HG03108 (cell line): ENCODE measurements around the gene OR6K6.

Experiments used
- ATAC-seq: cut with Tn5 transposase; IDR thresholded peaks from one replicate; pipeline ENCODE4 v1.9.1; 2021; ENCODE audit warnings: moderate library complexity; ENCODE audit not compliant: unreplicated experiment

OR6K6 gene, protein sequence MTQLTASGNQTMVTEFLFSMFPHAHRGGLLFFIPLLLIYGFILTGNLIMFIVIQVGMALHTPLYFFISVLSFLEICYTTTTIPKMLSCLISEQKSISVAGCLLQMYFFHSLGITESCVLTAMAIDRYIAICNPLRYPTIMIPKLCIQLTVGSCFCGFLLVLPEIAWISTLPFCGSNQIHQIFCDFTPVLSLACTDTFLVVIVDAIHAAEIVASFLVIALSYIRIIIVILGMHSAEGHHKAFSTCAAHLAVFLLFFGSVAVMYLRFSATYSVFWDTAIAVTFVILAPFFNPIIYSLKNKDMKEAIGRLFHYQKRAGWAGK

DNA sequence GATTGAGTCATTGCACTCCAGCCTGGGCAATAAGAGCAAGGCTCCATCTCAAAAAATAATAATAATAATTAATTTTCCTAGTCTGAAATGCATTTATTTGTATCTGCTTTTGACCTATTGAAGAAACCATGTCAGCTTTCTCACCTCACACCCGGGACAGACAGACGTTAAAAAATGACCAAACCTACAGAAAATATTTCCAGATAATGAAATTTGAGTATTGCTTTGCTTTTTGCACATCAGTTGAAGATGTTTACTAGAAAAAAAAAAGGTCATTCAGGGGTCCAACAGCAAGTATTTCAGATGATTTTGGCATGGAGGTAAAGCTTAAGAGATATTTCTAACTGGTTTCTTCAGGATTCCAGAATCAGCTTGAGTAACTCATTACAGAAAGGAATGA lies at the start of gene OR6K6:
Gene OR6K6 (plus strand): TSS at position 301 of the 400 bp plus-strand sequence. CDS start 168 bp downstream, outside the sequence.
- ATAC-seq, result no peak

DNA sequence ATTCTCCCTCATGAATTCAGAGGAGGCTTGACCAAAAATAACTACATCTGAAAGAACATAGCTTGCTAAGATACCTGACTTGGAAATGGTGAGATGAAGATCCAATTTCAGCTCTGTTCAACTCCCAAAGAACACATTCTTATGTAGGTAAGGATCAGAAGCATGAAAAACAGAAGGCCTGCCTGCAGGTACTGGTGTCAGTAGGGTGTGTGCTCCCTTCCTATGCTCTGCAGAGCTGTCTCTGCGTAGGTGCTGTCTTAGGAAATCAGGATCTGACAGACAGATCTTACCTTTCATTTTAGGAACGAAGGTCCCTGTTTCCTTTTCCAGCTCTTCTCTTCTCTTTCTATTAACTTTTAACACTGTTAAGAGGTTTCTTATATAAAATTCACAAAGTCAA lies 48.4 kb upstream of the OR6K6 start:
- no peak for ATAC-seq

DNA sequence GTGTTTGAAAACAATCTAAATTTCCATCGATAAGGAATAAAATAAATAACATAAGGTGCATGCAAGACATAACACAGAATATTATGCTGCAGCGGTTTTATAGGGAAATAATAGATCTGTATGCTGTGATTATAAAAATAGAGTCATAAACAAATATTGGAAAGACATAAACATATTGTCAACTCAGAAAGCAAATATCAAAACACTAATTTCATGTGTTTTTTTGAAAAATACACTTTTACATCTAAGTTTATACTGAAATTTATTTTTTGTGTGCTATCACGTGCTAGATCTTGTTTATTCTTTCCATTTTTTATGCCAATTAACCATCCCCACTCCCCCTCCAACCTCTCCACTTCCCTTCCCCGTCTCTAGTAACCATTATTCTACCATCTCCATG lies 43.4 kb upstream of the OR6K6 start:
- ATAC-seq, result no peak

DNA sequence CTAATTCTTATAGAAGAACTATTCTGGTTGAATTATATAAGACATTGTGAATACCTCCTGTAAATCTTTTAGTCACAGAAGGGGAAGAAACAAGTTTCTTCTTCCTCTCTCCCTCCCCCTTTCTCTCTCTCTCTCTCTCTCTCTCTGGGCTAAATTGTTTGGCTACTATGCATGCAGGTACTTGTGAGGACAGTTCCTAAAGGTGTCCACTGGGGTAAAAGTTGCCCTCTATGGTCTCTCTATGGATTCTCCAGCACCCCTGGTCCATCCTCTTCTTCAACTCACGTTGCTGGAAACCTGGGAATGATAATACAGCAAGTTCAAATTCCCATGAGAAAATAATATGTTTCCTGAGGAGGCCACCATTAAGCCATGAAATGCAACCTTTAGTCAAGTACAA lies 39.8 kb upstream of the OR6K6 start:
- no peak for ATAC-seq

DNA sequence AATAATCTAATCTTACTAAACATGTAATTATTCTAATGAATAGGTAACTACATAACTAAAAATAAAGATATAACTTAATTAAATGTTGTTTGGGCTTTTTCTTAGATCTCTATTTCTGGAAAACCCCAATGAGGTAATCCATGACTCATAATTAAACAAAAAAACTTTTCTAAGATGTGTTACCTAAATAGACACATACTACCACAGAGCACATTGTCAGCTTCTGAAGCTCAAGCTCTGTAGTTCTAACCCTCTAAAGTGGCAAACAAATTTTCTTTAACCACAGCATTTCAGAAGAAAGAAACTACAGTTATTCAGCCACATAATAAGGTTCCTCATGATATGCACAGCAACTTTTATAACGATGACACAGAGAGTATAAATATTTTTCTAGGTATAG lies 38.2 kb upstream of the OR6K6 start:
- no peak for ATAC-seq

DNA sequence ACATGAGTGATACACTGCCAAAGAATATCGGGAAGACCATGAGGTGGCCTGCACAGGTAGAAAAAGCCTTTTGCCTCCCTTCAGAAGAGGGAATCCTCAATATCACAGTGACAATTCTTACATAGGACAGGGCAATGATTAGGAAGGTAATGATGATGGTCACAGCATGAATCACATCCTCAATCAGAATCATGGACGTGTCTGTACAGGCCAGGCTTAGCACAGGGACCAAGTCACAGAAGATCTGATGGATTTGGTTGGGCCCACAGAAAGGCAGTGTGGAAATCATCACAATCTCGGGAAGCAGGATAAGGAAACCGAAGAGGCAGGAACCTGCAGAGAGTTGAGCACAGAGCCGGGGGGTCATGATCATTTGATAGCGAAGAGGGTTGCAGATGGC lies 37.2 kb upstream of the OR6K6 start:
- no peak for ATAC-seq

DNA sequence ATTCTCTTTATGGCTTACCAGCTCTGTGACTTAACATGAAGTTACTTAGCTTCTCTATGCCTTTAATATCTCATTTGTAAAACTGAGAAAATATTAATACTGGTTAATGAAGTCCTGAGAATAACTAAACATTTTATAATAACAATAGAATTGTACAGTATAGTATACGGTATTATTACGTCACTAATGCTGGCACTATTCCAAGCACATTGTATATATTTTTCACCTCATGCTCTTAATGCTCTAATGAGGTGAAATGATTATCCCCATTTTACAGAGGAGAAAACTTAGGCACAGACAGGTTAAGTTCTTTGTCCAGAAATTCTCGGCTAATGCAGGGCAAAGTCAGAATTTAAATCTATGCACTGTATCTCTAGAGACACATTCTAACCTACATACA lies 34.9 kb upstream of the OR6K6 start:
- ATAC-seq, result no peak

DNA sequence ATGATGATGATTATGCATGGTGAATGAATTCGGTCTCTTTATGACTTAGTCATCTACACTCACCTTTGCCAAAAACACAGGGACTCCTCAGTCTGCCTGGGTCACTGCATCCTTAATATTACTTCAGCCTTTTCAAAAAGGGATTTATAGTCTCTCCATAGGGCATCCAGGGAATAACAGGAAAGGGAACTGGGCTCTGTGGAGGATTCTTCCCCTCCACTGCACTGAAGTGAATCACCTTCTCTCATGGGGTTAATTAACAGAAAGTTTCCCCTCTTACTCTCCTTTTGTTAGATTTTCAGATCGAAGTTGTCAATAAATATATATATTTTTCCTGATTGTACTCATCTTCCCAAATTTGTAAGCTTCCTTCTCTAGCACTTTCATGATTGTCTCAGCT lies 33.9 kb upstream of the OR6K6 start, which contains the start of gene OR6K3:
Gene OR6K3 (minus strand): TSS at position 101 of the 400 bp plus-strand sequence. CDS start 2,605 bp downstream, outside the sequence.
- ATAC-seq, result no peak

DNA sequence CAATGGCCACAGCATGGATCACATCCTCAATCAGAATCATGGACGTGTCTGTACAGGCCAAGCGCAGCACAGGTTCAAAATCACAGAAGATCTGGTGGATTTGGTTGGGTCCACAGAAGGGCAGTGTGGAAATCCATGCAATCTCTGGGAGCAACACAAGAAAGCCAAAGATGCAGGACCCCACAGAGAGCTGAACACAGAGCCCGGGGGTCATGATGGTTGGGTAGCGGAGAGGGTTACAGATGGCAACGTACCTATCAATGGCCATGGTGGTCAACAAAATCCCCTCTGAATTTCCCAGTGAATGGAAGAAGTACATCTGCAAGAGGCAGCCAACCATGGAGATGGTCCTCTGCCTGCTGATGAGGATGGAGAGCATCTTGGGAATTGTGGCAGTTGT lies 30.1 kb upstream of the OR6K6 start:
- no peak for ATAC-seq

DNA sequence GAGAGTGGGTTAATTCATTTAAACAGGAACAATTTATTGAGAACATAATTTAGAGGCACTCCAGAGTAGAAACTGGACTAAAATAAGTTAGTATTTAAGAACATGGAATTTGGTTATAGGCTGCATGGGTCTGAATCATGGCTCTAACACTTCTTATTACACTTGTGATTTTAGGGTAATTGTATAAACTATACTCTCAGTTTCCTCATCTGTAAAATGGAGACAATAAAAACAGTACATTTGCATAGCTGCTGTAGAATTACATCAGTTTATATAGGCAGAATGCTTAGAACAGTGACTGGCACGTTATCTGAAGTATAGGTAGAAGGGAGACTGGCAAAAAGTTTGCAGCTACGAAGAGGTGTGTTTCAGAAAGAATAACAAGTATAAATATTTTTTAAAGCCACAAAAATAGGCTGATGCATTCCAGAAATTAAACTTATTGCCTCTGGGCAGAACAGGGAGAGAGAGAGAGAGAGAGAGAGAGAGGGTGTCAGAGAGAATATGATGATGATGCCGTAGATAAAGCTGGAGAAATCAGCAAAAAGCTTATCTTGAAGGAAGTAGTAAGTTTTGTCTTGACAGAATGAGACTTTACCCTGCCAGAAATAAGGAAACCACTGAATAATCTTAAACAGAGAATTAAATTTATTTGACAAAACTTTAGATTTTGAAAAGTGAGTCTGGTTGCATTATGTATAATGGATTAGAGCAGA lies 25.9 kb upstream of the OR6K6 start:
- no peak for ATAC-seq

DNA sequence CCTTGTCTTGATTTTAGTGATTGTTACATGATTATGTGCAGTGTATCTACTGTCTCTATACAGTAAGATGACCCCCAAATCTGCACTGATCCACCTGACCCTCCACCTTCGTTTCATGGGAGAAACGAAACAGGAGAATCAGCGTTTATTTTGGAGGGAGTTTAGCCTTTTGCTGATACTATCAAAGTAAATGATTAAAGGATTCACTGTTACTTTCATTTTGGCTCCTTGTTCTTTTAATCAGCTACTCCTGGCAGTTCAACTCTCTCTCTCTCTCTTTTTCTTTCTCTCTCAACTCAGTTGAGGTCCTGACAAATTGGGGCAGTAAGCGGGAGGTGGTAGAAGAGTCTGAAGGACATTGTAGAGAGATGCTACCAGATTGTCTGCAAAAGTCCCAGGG lies 24.1 kb upstream of the OR6K6 start:
- ATAC-seq, result no peak

DNA sequence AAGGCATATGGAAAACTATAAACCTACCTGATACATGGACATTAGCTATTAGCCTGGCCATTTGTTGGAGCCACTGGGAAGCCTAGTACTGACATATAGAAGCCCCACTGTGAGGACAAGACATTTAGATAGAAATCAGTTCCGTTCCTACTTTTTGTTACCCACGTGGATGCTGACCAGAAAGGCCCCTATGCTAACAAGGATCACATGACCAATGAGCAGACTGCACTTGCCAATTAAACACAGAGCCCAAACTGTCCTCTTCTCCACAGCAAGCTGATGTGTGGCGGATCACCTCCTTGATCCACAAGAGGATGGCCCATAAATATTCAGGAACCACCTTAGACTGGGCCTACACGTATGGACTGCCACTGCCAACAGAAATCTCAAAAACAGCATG lies 22.8 kb upstream of the OR6K6 start:
- ATAC-seq, result no peak

DNA sequence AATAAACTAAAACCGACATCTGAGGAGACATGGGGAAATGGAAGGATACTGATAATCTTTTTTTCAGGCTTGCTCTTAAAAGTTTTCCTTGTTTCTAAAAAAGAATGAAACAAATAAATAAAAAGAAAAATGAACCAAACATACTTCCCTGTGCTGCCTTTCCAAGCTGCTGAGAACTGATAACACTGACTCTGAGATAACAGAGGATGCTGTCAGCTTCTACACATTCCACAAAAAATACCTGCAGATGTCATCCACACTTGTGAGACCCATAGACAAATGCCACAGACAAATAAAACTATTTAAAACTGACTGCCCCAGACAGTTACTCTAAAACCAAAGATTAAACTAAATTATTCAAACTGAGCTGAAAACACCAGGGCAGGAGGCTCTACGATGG lies 22.0 kb upstream of the OR6K6 start:
- ATAC-seq, result no peak

DNA sequence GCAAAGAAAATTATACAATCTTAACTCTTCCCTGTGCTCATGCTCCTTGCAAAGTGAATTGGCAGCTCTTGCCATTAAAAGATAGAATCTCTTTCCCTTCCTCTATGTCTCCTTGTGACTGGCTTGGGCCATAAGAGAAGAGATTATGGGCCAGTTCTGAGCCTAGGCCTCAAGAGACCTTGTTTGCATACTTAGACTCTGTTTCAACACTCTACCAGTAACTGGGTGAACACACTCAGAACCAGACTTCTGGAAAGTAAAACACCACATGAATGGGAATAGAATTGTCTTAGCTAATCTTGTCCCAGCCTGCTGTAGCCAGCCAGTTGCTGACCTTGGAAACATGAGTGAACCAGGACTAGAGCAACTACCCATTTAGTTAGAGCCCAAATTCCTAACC lies 18.7 kb upstream of the OR6K6 start:
- no peak for ATAC-seq

DNA sequence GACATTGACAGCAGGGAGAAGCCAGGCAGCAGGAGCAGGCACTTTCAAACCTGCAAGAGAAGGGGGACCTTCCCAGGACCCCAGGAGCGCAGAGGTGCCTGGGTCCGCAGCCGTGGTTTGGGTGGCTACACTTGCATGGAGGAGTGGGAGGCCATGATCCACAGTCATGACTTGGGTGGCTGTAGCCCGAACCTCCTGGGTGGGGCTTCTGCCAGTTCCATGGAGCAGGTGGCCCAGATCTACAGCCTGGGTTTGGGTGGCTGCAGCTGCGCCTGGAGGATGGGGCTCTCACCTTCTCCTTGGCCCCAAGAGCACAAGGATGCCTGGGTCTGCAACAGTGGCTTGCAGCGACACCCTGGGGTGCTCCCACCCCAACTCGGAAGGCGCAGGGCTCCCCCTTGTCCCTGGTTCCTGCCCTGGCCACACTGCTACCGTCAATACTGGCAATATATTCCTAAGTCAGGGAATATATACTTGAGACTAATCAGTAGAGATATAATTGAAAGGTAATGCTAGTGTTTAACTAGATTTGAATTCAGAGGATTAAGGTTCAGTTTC lies 2.3 kb upstream of the OR6K6 start:
- ATAC-seq, result no peak

DNA sequence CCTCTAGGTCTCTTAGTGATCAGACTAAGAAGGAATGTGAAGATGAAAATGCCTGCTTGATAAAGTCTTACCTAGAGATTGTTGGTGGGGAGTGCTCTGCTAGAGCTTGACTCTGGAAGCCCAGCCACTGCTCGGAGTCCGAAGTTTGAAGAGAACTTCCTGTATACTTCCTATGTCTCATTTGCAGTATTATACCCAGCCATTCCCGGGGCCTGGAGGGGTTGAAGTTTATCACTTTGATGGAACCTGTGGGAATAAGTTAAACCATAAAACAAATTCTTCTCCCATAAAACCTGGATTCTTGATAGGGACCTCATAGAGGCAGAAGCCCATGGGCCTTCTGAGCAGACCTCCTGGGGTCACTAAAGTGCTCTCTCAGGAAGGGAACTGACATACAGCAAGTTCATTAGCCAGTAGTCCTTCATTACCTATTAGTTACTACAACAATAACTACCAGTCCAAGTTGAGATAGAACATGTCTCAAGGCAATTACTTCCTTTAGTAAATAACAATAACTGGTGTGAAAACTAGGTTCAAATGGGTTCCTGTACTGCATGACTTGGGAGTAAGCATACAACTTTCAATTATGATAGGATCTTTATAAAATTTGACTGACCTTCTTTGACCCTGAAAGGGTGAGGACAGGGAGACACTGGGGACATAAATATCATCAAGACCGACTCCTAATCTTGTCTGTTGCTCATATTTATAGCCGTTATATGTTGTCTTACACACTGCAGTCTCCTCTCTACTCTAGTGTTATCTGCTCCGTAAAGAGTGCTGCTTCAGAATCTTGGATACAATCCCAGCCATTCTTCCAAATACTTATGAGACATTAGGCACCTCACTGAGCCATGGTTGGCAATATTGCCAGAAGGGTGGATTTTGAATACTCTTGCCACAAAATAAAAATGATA lies 17.7 kb downstream of the OR6K6 start, which contains the start of gene OR6N1:
Gene OR6N1 (minus strand): TSS at position 246 of the 917 bp plus-strand sequence. CDS start 5,513 bp downstream, outside the sequence.
- no peak for ATAC-seq

DNA sequence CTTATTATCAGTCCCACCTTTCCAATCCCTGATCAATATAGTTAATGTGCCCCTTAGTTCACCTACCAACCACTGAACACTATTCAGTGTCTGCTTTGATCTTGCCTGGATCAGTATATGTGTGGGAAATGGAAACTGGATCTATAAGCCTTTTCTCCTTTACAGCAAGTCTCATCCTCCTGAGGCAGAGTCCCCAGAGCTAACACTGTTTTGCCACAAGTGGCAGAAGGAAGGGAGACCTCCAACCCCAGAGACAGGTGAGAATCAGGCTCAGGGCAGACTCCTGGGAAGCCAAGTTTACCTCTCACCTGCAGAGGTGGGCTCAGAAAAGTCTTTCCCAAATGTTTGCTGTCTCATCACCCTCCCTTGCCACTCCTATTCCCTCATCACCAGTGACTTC lies 26.6 kb downstream of the OR6K6 start, which contains the start of gene OR6N2:
Gene OR6N2 (minus strand): TSS at position 101 of the 400 bp plus-strand sequence. CDS start 3,569 bp downstream, outside the sequence.
- ATAC-seq, result no peak

DNA sequence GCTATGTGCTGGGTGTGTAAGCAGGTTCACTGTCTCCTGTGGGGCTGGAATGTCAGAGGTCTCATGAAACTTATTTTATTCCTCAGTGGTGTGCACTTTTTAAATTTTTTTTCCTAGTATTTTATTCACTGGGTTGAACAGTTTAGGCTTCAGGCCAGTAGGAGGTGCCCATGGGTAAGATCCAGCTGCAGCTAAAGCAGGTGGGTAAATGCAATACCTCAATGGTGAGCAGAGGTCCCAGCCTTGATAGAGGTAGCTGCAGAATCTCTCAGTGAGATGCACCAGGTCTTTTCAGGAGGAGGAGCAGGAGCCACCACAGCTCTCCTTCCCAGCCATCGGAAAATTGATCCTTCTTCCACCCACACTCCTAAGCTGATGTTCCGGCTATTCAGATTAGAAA lies 39.1 kb downstream of the OR6K6 start:
- ATAC-seq, result no peak

DNA sequence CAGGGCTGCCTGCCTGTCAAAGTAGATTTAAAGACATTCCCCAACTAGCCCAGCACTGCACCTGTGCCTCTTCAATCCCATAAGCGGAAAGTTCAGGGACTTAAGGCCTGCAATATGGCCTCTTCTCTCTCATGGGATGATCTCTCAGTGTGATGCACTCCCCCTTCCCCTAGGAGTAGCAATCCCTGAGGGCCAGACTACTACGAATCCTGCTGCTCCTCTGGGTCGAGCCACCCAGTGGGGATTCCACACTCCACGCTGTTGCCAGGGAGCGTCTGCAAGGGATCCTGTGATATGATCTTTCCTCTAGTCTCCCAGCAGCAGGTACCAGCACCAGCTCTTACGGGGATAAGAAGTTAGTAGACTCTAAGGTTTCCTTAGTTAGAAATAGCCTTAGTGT lies 39.7 kb downstream of the OR6K6 start:
- no peak for ATAC-seq

DNA sequence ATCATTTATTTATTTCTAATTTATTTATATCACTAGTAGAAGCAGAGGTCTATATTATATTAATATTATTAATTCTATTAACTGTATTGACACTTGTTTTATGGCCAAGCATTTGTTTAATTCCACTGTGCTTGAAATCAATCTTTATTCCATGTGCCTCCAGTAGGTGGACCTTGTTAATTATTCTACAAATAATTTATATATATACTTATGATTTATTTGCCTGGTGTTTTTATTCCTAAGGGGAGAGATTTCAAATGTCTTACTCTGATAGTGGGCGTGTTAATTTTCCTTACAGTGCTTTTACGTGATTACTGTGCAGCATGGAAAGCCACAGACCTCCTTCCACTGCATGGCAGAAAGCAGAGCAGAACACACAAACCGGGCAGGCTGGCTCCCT lies 44.0 kb downstream of the OR6K6 start:
- no peak for ATAC-seq

DNA sequence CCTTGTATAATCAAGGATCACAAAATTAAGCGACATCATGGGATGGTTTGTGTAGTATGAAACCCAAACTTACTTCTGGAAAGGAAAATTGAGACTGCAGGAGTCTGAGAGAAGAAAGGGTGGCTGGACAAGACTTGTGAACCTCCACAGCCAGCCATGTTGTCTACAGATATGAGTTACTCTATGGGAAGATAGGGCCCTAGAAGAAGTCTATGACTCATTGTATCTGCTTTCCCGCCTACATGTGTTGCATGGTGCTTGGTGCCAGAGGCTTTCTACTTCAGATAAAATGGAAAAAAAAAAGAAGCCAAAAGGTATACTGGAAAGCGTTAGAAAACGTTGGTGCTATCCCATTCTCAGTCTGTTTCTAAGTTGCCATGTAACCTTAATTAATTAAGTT lies 45.2 kb downstream of the OR6K6 start:
- no peak for ATAC-seq
